Kasumi-1 (cell line): ENCODE measurements around the gene FHIT.
"Not testable (repeated sequence)": the region's sequence is repeated elsewhere in the genome, so short reads cannot be mapped to it uniquely, and the experiment has no call there.

Experiments
- DNase-seq, 2 experiments: peaks; one replicate each; lab custom pipeline; 2025; lab: John Stamatoyannopoulos, UW

Gene FHIT

DNA sequence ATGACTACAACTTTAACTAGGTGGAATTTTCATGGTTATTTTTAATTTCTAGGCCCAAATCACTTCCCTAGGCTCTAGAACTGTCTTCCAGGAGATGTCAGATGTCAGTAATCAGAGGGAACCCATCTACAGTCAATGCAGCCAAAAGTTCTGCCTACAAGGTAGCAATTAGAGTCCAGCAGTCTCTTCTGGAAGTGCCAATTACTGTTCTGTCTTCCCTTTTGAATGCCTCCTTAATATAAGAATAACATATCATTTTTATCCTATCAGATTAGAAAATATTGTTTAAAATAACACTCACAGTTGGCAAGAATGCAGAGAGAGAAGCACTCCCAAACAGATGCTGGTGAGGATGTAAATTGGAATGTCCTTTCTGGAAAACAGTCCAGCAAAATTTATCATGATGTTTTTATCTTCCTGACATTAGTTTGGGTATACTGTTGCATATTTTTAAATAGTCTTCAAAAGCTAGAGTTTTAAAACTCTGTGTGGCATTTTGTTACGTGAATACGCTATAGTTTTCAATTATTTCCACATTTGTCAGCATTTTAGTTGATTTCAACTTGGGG is 543.7 kb downstream of the FHIT start:
- DNase-seq: no peak

DNA sequence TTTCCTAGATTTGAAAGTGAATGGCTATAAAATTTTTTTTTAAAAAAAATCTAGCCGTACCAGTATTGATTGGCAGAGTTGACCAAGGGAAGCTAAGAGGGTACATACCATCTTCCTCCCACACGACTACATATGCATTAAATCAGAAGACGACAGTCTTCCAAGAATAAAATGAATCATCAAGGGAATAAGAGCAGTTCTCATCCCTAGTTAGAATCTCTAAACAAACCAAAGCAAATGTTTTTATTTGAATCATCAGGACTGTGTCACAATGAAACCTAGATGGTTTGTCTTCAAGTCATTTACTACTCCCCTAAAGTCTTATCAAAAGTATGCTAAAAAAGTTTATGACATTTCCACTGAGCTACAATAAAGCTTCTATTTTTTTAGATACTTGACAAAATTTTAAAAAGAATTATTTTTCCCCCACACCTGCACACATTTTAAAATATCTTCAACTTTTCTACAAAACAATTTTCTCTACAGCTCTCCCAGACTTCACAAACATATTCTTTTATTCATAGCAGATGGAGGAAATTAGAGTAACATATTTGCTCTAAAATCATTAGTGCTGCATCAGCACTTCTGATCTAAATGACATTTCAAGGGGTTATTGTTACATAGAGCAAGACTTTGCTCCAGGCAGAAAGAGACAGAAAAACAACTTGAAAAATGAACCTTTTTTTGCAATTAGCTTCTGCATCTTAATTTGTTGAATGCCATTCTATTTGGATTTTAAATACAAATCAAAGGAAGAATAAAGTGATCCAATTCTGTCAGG is 547.1 kb downstream of the FHIT start:
- no peak for DNase-seq

DNA sequence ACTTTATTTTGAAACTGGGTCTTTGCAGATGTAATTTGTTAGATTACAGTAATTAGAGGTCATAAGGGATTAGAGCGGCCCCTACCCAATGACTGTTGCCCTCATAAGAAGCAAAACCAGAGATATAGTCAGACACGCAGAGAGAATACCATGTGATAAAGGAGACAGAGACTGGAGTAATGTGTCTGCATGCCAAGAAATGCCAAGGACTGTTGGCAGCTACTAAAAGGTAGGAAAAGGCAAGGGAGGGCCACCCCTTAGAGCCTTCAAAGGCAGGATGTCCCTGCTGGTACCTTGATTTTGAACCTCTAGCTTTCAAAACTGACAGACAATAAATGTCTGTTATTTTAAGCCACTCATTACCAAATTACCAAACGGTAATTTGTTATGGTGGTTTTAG is 548.2 kb downstream of the FHIT start:
- no peak for DNase-seq

DNA sequence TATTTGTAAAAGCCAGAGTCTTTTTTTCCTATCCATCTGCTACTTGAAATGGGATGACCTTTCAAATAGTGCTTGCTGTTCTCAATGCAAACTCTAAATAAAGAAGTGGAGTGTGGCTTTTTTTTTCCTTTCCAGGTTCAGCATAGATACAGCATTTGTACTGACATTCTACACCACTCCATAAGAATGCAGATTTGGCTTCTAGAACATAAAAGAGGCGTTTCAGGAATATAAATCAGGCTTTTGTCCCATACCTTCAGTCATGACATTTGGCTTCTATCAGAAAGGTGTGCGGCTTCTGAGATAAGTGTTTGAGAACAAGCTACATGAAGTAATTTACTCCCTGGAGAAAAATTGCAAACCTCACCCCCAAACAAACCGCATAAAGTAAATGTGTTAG is 553.1 kb downstream of the FHIT start:
- no peak for DNase-seq

DNA sequence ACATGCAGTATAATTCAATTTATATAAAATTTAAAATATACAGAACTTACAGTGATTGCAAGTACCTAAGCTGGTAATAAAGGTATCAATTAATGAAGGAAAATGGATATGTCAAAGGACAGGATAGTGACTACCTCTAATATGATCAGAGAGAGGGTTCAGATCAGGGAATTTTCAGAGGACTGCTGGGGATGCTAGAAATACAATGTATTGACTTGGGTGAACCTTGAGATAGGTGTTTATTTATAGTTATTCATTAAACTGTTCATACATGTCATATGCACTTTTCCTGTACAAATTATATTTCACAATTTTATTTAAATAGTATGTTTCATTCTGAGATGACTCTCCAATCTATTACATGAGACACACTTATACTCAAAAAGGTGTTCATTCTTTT is 554.1 kb downstream of the FHIT start:
- no peak for DNase-seq

DNA sequence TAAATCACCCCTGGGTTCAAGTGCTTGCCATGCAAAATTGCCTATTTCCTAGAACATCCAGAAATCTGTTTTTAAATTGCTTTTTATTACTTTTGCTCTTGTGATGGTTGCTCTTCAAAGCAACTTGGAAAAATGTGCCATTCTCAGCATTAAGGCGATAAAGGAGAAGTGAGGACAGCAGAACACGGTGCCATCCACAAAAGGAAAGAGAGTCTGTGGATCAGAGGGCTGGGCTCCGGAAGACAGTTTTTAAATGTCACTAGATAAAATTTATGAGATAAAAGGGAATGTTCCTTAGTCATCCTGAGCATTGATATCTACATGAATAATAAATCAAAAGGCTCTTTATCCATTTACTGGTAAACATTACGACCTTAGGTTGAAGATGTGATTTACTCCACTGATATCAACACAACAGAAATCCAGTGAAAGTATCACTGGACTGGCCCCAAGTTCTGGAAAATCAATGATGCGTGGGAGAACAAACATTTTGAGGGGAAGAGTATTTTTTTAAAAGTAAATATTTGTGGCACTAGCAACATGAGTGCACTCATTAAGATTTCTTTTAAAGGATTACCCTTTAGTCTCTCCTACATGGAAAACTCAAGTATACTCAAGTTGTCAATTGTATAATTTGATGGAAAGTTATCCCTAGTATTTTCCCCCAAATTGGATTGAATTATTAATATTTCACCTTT is 554.7 kb downstream of the FHIT start:
- no peak for DNase-seq

DNA sequence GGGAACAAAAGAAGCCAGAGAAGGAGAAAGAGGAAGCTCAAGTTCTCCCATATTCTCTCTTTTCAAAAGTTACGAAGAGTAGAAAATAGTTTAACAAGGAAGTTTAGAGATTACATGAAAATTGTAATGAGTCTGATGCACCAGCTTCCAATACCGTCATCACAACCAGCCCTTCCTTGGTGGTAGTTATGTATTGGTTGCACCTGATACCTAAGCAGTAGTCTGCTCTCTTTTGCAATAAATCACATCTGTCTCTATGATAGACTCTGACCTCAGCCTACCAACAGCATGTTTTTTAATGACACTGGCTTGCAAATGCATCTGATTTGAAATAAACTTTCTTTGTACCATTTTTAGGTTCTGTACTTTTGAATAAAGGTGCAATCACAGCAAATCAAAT is 575.8 kb downstream of the FHIT start:
- no peak for DNase-seq

DNA sequence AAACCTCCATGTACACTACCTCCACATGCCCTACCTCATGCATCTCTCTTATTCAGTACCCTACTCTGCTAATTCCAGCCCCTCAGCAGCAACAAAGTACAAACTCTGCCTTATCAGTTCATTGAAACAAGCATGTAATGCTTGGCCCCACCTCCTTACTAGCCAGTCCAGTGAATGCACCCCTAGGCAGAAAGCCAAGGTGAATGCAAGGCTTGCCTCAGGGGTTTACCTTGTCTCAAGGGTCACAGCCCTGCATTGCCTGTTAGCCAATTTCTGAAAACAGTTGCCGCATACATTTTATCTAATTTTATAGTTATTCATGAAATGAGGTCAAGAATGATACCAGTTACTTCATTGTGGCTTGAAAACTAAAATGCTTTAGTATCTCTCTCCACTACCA is 576.4 kb downstream of the FHIT start:
- no peak for DNase-seq

DNA sequence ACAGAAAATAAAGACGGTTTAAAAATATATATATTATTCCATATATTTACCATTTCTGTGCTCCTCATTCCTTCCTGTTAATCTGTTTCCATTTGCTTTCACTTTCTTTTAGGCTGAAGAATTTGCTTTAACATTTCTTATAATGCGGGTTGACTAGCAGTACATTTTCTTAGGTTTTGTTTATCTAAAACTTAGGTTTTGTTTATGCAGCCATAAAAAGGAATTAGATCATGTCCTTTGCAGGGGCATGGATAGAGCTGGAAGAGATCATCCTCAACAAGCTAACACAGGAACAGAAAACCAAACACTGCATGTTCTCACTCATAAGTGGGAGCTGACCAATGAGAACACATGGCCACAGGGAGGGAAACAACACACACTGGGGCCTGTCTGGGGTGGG is 578.1 kb downstream of the FHIT start:
- no peak for DNase-seq

DNA sequence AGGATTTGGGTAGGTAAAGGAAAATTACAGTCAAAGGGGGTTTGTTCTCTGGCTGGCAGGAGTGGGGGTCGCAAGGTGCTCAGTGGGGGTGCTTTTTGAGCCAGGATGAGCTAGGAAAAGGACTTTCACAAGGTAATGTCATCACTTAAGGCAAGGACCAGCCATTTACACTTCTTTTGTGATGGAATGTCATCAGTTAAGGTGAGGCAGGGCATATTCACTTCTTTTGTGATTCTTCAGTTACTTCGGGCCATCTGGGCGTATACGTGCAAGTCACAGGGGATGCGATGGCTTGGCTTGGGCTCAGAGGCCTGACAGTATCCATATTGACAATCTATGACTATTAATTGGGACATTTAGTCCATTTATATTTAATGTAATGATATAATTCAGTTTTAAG is 578.9 kb downstream of the FHIT start:
- DNase-seq: not testable (repeated sequence)

DNA sequence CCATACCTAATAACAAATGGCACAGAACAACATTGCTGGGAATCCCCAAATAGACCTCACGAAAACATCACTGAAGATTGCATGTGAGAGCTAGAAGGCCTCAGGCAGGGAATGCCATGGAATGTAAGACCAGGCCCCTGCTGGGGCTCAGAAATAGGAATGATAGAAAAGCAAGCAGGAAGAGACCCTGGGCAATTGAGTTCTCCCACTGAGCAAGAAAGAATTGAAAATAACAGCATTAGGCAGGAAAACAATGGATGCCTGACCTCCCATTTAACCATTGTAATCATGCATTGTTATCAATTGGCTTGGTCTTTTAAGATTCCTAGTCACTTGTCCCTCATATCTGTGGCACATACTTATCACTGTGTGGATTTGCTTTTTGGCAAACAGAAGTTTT is 581.6 kb downstream of the FHIT start:
- DNase-seq: no peak

DNA sequence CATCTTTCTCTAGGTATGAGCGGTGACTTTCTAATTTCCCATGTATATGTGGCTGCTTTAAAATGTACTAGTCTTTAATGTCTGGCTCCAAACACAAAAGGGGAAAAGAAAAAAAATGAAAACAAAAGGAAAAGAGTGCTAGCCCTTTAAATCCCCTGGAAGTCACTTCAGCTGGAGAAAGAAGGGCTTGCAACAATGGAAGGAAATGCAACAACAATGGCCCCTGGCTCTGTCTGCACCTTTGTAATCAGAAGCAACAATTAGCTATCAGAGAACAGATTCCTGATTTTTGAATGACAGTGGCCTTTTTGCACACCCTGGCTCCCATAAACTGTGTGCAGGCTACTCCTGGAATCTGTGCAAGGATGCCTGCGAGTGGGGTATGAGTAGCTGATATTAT is 591.2 kb downstream of the FHIT start:
- no peak for DNase-seq

DNA sequence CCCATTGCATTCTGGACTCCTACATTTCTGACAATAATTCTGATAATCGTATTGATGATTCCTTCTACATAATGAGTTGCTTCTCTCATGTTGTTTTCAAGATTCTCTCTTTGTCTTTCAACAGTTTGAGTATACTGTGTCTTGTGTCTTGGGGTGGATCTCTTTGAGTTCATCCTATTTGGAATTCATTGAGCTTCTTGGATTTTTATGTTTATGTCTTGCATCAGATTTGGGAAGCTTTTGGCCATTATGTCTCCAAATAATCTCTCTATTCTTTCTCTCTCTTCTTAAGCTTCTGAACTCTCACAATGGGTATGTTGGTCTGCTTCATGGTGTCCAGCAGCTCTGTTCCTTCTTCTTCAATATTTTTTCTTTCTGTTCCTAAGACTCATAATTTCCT is 592.2 kb downstream of the FHIT start:
- DNase-seq: no peak

DNA sequence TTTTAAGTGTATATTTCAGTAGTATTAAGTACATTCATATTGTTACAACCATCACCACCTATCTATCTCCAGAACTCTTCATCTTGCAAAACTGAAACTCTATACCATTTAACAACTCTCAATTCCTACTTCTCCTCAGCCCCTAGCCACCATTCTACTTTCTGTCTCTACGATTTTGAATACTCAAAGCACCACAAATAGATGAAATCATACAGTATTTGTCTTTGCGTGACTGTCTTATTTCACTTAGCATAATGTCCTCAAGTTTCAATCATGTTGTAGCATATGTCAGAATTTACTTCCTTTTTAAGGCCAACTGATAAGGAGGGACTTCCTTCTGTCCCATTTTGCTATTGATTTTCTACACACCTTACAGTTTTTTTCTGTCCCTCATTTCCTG is 593.3 kb downstream of the FHIT start:
- DNase-seq: no peak

DNA sequence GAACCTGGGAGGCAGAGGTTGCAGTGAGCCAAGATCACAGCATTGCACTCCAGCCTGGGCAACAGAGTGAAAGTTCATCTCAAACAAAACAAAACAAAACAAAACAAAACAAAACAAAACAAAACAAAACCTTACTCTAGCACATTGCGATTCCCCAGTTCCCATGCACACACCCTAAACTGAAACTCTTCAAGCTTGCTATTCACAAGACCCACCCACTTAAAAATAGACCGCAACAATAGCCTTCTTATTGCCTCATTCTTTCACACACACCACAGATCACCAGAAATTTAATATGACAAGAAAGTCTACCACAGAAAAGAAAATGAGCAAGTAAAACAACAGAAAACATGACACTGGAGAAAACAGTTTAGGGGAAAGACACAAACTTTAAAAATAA is 598.4 kb downstream of the FHIT start:
- DNase-seq: no peak

DNA sequence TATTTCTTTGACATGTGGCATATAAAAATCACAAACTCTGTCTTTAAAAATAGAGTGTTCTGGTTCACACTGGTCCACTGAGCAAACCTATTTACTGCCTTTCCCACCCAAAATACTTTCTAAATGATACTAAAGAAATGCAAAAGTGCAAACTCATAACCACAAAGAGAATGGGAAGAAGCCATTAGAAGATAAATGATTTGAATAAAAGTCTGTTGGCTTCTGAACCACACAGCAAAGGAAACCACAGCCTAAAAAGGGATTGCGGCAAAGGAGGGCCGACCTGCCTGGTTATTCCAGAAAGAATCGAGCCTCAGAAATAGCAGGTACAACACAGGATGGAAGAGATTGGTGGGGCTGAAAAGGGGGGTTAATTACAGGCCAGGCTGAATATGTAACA is 599.5 kb downstream of the FHIT start:
- no peak for DNase-seq

DNA sequence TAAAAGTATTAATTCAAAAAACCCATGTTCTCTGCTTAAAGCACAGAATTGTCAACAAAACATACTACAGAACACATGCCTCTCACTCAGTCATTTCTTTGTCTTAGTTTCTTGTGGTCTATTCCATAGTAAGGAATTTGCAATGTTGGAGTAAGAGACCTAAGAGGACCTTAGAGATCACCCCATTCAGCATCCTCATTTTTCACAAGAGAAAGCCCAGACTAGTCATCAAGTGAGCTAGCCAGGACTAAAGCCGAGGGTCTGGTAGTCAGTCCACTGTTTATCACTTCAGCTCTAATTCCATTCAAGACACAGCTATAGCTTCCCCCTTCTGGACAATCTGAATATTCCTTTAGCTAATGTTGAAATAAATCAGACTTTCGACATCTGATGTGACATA is 601.1 kb downstream of the FHIT start:
- DNase-seq: no peak

DNA sequence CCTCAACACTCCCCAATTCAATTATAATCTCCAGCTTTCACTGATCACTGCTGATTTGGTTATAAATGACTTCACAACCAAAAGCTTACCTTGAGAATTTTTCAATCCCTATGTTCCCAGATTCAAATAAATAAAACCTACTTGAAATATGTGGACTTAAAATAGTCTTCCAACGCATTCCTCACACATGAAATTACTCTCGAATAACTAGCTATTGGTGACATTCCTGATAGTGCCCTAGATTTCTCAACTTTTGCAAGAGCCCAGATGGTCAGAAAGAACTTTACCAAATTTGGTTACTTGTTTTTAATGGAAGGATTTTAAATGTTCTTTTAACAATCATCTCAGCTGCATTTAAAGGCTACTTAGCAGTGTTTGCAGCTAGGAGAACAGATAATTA is 605.5 kb downstream of the FHIT start:
- no peak for DNase-seq

DNA sequence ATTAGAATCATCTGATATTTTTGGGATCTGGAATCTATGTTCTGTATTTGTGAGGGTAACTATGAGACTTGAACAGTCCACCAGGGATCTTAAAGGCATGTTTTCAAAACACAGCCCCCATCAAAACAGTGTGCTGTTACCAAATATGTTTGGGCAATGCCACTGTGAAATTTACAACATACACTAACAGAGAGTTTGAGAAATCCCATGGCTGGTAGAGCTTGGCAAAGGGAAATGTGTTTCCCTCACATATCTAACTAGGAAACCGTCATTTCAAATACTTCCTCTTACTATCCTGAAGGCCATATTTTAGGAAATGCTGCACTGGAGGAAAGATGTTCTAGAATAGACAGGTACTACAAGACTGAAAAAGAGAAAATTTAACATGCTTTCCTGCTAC is 607.4 kb downstream of the FHIT start:
- DNase-seq: peak in 1 of 2 experiments; percentile 24

DNA sequence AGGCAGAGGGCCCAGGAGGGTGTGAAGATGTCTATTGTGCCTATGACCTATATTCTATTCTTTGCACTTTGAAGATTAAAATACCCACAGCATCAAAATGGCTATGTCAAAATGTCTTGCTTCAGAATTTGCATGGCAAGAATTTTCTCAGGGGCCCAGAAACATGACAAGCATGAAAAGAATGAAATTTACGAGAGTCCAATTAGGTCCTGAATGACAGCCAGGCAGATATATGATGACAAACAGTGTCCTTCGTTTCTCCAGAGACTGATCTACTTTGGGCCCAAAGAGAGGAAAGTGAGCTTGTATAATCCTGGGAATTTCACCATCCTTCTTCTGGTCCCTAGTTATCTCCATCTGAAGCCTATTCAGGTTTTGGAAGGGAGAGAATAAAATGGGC is 609.9 kb downstream of the FHIT start:
- no peak for DNase-seq

DNA sequence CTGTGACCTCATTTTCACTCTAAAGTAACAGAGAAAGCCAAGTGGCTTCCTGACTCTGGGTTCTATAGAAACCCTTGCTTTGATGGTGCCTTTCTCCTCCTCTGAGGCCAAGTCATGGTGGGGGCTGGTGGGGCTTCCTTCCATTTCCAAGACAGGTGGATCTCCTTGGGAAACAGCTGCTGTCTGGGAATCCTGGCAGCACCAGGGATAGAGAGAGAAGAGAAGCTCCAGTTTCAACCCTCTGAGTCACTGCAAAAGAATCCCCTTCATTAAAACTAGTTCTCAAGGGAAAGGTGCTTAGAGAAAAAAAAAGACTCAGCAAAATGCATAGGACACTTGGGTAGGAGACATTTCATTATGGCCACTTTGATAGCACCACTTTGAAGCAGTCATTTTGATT is 614.4 kb downstream of the FHIT start:
- DNase-seq: no peak

DNA sequence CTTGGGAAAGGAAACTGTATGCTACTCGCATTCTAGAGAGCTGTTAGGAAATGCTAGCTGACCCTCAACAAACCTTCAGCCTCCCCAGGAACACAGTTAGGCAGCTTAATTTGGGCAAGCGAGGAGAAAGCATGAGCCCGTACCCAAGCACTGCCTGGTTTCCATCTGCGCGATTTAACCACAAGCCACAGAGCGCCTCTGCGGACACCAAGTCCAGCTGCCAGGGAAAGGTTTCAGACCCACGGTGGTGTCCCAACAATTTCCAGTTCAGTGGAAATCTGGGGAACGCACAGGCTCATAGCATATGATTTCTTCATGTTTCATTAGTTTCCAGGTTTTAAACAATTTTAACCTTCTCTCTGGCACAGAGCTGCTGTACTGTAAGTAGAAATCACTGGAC is 617.6 kb downstream of the FHIT start:
- no peak for DNase-seq

DNA sequence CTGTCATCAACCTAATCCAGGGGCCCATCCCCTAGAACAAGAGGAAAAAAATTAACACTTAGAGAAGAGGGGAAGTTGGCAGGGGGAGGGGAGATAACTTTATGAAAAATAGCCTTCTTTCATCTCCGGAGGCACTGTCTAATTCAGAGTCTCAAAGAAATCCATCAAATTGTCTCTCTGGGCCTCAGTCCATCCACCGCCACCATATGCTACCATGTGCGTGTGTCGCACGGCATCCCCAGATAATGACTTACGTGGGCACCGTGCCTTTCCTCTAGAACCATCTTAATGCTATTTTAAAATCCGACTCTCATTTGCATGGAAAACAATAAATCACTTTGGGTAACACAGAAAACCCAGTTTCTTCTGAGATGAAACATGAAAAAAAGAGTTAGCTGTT is 619.7 kb downstream of the FHIT start:
- no peak for DNase-seq

DNA sequence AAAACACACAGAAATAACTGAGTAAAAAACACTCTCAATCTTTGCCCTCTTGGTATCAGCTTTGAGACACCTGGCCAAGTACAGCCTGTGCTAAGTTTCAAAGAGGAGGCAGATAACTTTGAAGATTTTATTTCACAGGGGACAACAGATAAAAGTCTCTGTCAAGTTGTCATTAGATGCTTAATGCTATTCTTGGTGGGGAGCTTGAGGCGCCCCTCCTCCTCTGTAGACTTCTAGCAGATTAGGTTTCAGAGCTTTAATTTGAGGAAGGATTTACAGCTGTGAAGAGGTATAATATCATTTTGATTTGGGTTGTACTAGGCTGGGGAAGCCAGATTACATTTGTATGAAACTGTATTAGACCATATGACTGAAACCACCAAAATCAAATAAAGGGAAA is 620.3 kb downstream of the FHIT start:
- DNase-seq: no peak
